Endothelial cell of umbilical vein (primary cell): ENCODE data around the gene FLACC1. TPM values are rescaled to one million over a fixed set of nuclear protein-coding genes. Genes with fewer than 3 reads are reported as not detected.

Source experiments
- BruUV-seq: library from RNA; stranded (reverse); fragments of 400-500 nt; replicated peaks from 2 replicates; lab custom pipeline; 2021; lab: Mats Ljungman, UMichigan
- CTCF ChIA-PET: fragments of 300-600, 350-600 bp; sonication (Branson Sonifier 250); formaldehyde crosslinking; loops from one replicate; lab custom pipeline; 2021; ENCODE audit warnings: antibody characterized with exemption, inconsistent platforms; lab: Charles Lee
- POLR2A ChIA-PET: fragments of 300-600, 350-600 bp; sonication (Branson Sonifier 250); formaldehyde crosslinking; loops from one replicate; lab custom pipeline; 2021; ENCODE audit warnings: antibody characterized with exemption, inconsistent platforms; lab: Charles Lee
- DNase-seq: peaks from one replicate; pipeline ENCODE4 v3.0.0-alpha.2; 2011; ENCODE audit warnings: low read depth, low spot score
- FAIRE-seq: peaks from 2 replicates; lab custom pipeline; 2011; peaks lifted over from hg19 to GRCh38; lab: Jason Lieb, UNC
- H2AFZ ChIP-seq: 2 replicates; pipeline ENCODE4 v1.6.0; 2012; ENCODE audit warnings: low read depth, low read length, control low read depth, inconsistent platforms
- H3K27ac ChIP-seq: 2 replicates; pipeline ENCODE4 v1.5.1; 2011; ENCODE audit warnings: low read depth, mild to moderate bottlenecking, control low read depth, low read length, moderate library complexity; ENCODE audit not compliant: insufficient read depth
- H3K27me3 ChIP-seq, 2 experiments: 2 replicates each; pipeline versions ENCODE4 v1.6.0 to v1.6.1; 2011; ENCODE audit warnings: low read length in 2 of 2, mixed read lengths in 1 of 2; ENCODE audit not compliant: control insufficient read depth in 2 of 2, insufficient read depth in 2 of 2
- H3K36me3 ChIP-seq, 2 experiments: 2 replicates in 1 of 2; 3 replicates in 1 of 2; pipeline ENCODE4 v1.5.1; 2011; ENCODE audit warnings: low read length in 2 of 2, mild to moderate bottlenecking in 1 of 2, moderate library complexity in 1 of 2; ENCODE audit not compliant: control insufficient read depth in 2 of 2, insufficient read depth in 2 of 2; ENCODE audit errors: extremely low read depth in 1 of 2
- H3K4me1 ChIP-seq: 3 replicates; pipeline ENCODE4 v1.5.1; 2011; ENCODE audit warnings: mild to moderate bottlenecking, low read length; ENCODE audit not compliant: control insufficient read depth, insufficient read depth; ENCODE audit errors: extremely low read depth
- H3K4me2 ChIP-seq: 2 replicates; pipeline ENCODE4 v1.6.1; 2011; ENCODE audit warnings: low read length, control low read depth, mixed read lengths; ENCODE audit not compliant: insufficient read depth
- H3K4me3 ChIP-seq, 3 experiments: fragments of 200-600 bp in 1 of 3; sonication (generic), shearing (Covaris generic) in 1 of 3; replicated peaks in 1 of 3; 2 replicates each; pipeline ENCODE4 v1.5.1; 2011 to 2016; ENCODE audit warnings: control low read depth in 3 of 3, low read length in 3 of 3, mild to moderate bottlenecking in 2 of 3, inconsistent platforms in 1 of 3, low read depth in 1 of 3, moderate library complexity in 1 of 3; ENCODE audit not compliant: insufficient read depth in 1 of 3
- H3K79me2 ChIP-seq: 2 replicates; pipeline ENCODE4 v1.6.0; 2012; ENCODE audit warnings: low read length, inconsistent platforms; ENCODE audit not compliant: control insufficient read depth, insufficient read depth
- H3K9ac ChIP-seq: replicated peaks from 2 replicates; pipeline ENCODE3; 2011; ENCODE audit warnings: low read length, control low read depth; ENCODE audit not compliant: insufficient read depth; ENCODE audit errors: extremely low read depth
- H3K9me1 ChIP-seq: replicated peaks from 3 replicates; pipeline ENCODE4 v1.6.0; 2011; ENCODE audit warnings: mild to moderate bottlenecking, low read length; ENCODE audit not compliant: control insufficient read depth, insufficient read depth; ENCODE audit errors: extremely low read depth
- H3K9me3 ChIP-seq: replicated peaks from 2 replicates; pipeline ENCODE4 v1.5.1; 2012; ENCODE audit warnings: low read length, inconsistent platforms; ENCODE audit not compliant: control insufficient read depth, insufficient read depth
- H4K20me1 ChIP-seq: replicated peaks from 2 replicates; pipeline ENCODE3; 2011; ENCODE audit warnings: mild to moderate bottlenecking, low read length; ENCODE audit not compliant: control insufficient read depth, insufficient read depth; ENCODE audit errors: extremely low read depth
- CTCF ChIP-seq, 2 donors: IDR thresholded peaks; 1 replicate in 1 of 2; 2 replicates in 1 of 2; pipeline ENCODE4 v1.5.1; 2011; ENCODE audit warnings: low read length in 2 of 2, mild to moderate bottlenecking in 2 of 2, moderate library complexity in 2 of 2, control low read depth in 1 of 2, inconsistent platforms in 1 of 2, low read depth in 1 of 2; ENCODE audit not compliant: insufficient read depth in 1 of 2; ENCODE audit errors: extremely low read depth in 1 of 2
- EZH2 ChIP-seq: IDR thresholded peaks from 2 replicates; pipeline ENCODE4 v1.6.1; 2012; ENCODE audit warnings: borderline replicate concordance, low read depth, mild to moderate bottlenecking, moderate library complexity, low read length, inconsistent platforms; ENCODE audit not compliant: severe bottlenecking
- FOS ChIP-seq: IDR thresholded peaks from 2 replicates; pipeline ENCODE4 v1.6.1; 2011; ENCODE audit warnings: mild to moderate bottlenecking, low read length, moderate library complexity, borderline replicate concordance; ENCODE audit not compliant: insufficient read depth
- GATA2 ChIP-seq: IDR thresholded peaks from 2 replicates; pipeline ENCODE4 v1.7.0; 2011; ENCODE audit warnings: low read depth, mild to moderate bottlenecking, moderate library complexity, mixed read lengths, low read length; ENCODE audit not compliant: insufficient read length, insufficient read depth
- JUN ChIP-seq: IDR thresholded peaks from 2 replicates; pipeline ENCODE4 v1.6.1; 2011; ENCODE audit warnings: borderline replicate concordance, low read depth; ENCODE audit not compliant: insufficient read length, insufficient read depth
- MYC ChIP-seq: IDR thresholded peaks from one replicate; pipeline ENCODE4 v1.6.1; 2011; ENCODE audit warnings: mild to moderate bottlenecking, low read depth, low read length
- POLR2A ChIP-seq: IDR thresholded peaks from 2 replicates; pipeline ENCODE4 v1.6.1; 2012; ENCODE audit warnings: low read depth, mild to moderate bottlenecking, control low read depth, low read length
- POLR2AphosphoS5 ChIP-seq: IDR thresholded peaks from 2 replicates; pipeline ENCODE4 v1.6.1; 2012; ENCODE audit warnings: low read depth, mild to moderate bottlenecking, control low read depth, low read length, moderate library complexity; ENCODE audit not compliant: insufficient read depth
- dilution Hi-C: fragments of 300-500 bp; cut with MboI; formaldehyde crosslinking; loops from one replicate; pipeline ENCODE4 v1.15.0; 2019; ENCODE audit warnings: low sequenced_read_pairs; ENCODE audit not compliant: extremely low pct_ligation_motif_present
- intact Hi-C: fragments of 100-400 bp; cut with micrococcal nuclease; formaldehyde crosslinking; loops from one replicate; pipeline ENCODE4 v1.10.0; 2022
- polyA plus RNA-seq, 4 experiments: library from polyadenylated mRNA; depleted of rRNA in 3 of 4; stranded (reverse) in 3 of 4; unstranded in 1 of 4; fragments of >200 nt; gene quantifications; 2 replicates each; pipeline versions ENCODE4 v1.2.1 to v1.2.3, GENCODE V29; 2011 to 2012; ENCODE audit warnings: missing spikeins in 1 of 4
- total RNA-seq: library from RNA; stranded (reverse); gene quantifications from 2 replicates; pipeline ENCODE4 v1.2.3, GENCODE V29; 2021
- TF ChIP-seq, protein P1 (sequence below): IDR thresholded peaks from 2 replicates; pipeline ENCODE4 v1.6.1; 2011; ENCODE audit not compliant: insufficient read depth, insufficient read length

The FLACC1 gene
- total and polyA plus RNA-seq, 2 donors (not counting 3 experiments of a cell fraction or from before 2014, with no cell fraction given) = 0.11 to 1.4 TPM

- POLR2A ChIA-PET = no interaction called here
- no peak for TF ChIP-seq JUN
- TF ChIP-seq POLR2A = no peak
- TF ChIP-seq GATA2 = no peak
- TF ChIP-seq CTCF (IDR thresholded peaks at IDR 0.05; ENCODE audit: extremely low read depth in 1 of 2, insufficient read depth in 1 of 2, low read depth in 1 of 2, low read length in 2 of 2) = no peak
- no peak for TF ChIP-seq FOS
- TF ChIP-seq EZH2 = no peak
- no peak for TF ChIP-seq POLR2AphosphoS5
- TF ChIP-seq, protein P1, sequence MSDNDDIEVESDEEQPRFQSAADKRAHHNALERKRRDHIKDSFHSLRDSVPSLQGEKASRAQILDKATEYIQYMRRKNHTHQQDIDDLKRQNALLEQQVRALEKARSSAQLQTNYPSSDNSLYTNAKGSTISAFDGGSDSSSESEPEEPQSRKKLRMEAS = no peak
- no peak for TF ChIP-seq MYC
- no TSS peak for BruUV-seq
- Histone ChIP-seq H3K4me1 (no peaks in the 10 kb centered on the region), H2AFZ (no peak overlapping the region), H3K9ac (no peak overlapping the region), H3K4me3 (no peak overlapping the region), H3K27ac (no peak overlapping the region), H3K79me2 (no peaks in the 10 kb centered on the region), H3K9me1 (no peaks in the 10 kb centered on the region), H4K20me1 (no peaks in the 10 kb centered on the region), H3K4me2 (no peak overlapping the region), H3K9me3 (no peaks in the 10 kb centered on the region), H3K27me3 (no peaks in the 10 kb centered on the region), H3K36me3 (no peaks in the 10 kb centered on the region)
- DNase-seq (no peak), FAIRE-seq (no peak)
- intact Hi-C loops = no loop called here
- CTCF ChIA-PET = no interaction called here
- dilution Hi-C loops = no loop called here
Observed at GRCh38 chr2:201319511-201319910, 37.6 kb downstream of the FLACC1 start.
